SIG-M5 treated with dmso at 0.1 percent for 504 hours (cell line): ENCODE data around the gene DYSF.

Experiments
- DNase-seq: peaks from one replicate; lab custom pipeline; 2025; ENCODE audit not compliant: unreplicated experiment; lab: John Stamatoyannopoulos, UW

DYSF gene

GRCh38 chr2:71700658-71701397 is 247.5 kb downstream of the DYSF start:
- no peak for DNase-seq

DNA sequence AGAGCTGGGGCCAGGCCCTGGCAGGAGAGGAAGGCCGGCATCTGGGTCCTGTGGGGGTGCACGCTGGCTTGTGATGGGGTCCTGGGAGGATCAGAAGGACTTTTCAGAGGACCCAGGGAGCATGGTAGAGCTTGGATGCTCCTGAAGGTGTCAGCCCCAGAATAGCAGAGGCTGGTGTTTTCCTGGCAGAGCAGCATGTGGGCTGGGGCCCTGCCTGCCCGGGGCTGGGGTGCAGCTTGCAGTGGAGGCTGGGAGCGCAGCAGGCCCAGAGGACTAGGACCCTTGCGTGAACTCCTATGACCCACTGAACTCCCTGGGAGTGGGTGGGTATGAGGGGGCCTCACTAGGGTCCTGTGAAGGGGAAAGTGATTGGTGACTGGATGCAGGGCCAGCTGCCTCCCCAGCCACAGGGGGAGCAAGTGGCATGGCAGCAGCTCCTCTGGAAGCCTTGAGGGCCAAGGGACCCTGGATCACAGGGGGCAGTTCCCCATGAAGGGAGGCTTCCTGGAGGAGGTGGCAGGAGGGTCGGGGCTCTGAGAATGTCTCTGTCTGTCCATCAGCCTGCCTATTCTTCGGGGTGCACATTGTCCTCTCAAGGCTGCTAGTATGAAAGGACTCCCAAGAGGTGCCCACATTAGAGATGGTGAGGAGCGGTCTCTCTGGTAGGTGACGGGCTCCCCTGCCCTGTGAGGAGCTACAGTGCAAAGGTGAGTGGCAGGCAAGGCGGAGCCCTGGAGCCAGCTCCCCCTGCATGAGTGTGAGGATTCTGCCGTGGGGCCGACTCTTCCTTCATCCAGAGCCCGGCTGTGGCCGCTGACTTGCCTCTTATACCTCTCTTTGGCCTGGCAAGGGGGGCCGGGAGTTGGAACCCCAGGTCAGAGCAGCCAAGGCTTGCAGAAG is 249.0 kb downstream of the DYSF start:
- DNase-seq = no peak

GRCh38 chr2:71702971-71703898 is 249.9 kb downstream of the DYSF start:
- DNase-seq = no peak

- DNase-seq = no peak
These were observed 250.8 kb downstream of the DYSF start for GRCh38 chr2:71704131-71704561.

DNA sequence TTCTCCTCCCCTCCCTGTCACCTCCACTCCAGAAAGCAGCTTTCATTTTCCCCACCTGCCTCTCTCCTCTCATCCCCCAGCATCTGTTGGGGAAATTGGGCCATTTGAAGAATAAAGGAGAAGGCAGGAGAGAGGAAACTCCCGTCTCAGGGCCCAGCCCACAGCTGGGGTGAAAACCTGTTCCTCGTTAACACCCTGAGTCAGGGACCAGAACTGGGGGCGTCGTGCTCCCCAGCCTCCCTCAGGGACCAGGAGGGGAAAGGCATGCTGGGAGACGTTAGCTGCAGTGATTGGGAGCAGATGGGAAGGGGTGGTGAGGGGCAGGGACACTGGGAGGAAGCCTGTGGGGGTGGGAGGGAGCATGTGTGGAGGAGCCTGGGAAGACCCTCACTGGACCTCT is 251.3 kb downstream of the DYSF start:
- no peak for DNase-seq

- no peak for DNase-seq
These were observed 252.0 kb downstream of the DYSF start for GRCh38 chr2:71705171-71705960.

DNA sequence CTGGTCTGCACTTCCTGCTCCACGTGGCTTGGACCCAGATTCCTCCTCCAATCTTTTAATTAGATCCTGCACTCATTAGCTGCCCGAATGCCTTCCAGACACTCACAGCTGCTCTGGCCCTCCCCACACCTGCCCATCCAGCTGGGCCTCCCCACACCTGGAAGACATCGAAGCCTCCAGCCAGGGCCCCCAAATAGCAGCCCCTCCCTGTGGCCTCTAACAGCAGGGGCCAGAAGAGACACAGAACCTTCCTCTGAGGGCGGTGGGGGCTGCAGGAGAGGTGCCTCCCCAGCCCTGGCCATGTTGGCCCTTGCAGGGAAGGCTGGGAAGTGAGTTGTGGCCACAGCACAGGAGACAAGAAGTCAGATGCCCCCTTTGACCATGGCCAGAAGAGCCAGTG is 252.8 kb downstream of the DYSF start:
- no peak for DNase-seq

DNA sequence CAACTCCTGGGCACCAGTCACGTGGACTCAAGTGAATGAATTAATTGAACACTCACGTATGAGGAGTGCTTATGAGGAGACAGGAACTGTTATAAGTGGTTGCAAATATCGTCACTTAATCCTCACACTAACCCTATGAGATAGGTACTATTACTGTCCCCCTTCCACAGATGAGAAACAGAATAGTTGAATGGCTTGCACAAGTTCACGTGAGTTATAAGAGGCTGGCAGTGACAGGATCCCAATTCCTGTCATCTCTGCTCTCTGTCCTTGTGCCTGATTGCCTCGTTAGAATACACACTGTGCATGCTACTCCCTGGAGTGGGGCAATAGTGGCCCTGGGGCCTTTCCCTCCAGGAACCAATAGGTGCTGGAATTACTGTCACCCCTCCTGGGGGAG is 253.5 kb downstream of the DYSF start:
- DNase-seq = no peak

GRCh38 chr2:71710367-71711132 is 257.2 kb downstream of the DYSF start:
- DNase-seq = no peak

DNA sequence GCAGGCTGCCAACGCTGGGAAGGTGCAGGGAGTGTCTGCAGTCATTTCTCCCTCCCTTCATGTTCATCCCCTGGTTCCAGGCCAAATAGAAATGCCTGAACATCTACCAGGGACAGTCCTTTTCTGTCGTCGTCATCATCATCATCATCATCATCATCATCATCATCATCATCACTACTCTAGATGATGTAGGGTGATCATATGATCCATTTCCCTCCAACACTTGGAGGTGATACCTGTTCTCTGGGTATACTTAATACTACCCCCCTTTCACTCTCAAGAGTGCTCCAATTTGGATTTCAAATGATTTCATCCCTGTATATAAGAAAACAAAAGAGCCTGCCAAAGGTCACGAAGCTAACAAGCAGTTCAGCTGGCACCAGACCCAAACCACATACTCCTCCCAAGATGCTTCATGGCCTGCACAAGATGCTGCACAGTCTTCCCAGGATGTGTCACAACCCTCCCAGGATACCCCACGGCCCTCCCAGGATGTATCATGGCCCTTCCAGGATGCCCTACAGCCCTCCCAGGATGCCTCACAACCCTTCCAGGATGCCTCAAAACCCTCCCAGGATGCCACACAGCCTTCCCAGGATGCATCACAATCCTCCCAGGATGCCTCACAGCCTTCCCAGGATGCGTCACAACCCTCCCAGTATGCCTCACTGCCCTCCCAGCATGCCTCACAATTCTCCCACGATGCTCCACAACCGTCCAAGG is 257.9 kb downstream of the DYSF start:
- no peak for DNase-seq

DNA sequence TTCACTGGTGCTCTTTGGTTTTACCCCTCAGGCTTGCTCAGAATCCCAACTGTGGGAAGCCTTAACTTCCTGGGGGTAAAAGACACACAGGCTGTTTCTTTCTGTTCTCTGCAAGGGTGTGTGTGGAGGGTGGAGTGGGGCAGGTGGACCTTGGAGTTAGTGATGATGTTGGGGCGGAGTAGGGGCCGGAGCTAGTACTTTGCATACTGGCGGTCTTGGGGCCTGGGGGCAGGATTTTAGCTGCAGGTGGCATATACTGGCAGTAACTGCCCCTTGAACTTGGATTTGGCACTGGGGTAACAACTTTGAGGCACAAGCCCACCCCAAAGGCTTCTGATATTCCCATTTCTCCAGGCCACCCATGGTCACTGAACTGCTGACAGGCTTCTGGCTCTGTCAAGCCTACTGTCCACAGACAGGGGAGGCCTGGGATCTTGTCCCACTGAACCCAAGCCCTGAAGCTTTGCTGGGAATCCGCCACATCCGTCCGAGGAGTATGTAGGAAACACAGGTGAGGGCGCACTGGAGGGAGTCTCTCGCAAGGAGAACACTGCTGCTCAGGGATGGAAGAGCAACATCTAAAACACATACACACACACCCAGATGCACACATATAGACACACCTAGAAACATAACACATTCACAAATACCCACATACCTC is 258.9 kb downstream of the DYSF start:
- no peak for DNase-seq

DNA sequence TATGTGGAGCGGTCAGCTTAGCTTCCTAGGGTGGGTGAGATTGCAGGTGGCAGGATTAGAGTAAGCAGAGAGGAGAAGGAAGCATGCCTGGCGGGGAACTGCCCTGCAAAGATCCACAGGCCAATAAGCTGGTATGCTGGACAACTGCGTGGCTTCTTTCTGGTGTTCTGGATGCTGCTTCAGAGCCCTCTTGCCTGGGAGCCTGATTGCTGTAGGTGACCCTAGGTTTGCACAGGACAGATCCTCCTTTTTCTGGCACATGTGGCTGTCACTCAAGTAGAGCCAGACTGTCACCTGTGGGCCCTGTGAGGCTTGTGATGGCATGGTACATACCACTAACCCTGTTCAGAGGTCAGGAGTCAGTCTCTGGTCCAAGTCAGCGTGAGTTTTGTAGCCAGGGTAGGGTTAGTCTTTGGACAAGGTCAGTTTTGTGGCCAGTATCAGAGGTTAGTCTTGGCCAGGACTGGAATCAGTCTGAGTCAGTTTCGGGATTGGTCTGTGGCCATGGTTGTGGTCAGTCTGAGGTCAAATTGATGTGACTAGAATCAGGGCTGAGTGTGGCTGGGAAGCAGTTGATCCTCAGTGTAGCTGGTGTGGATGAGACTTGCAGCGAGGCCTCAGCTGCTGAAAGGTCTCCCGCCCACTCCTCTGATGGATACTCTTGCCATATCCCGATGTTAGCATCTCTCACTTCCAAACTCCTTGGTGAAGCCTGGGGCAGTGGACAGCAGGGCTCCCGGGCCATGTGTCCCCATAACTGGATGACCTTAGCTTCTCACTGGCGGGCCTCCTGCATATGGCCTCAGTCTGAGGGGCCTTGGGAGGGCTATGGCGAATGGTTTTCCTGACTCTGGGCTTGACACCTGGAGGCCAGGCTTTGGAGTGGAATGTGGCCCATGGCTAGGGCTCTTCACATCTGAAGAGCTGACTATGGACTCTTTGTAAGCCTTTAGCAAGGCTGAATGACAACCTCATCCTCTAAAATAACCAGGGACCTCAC is 260.5 kb downstream of the DYSF start:
- no peak for DNase-seq

DNA sequence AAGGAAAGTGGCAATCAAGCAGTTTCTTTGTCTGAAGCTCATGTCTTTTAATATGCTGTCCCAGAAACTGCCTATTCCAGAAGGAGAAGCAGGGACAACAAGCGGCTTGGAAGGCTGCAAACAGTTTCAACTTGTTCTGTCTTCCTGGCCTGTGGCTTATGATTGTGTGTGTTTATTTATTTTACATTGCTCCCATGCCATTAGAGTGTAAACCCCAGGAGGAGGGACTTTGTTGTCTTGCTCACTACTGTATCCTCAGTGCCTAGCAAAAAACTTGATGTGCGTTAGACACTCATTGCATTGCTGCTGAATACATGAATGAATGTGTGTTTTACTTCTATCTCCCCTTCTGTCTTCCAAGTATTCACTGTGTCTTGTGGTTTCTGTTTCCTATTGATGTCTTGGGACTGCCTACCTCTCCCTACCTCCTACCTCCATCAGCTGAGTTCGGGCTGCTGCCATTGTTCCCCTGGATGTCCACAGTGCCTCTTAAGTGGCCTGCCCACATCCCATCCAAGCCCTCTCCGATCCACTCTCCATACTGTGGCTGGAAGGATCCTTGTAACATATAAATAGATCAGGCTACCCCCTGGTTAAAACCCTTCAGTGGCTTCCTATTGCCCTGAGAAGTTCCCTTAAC is 261.4 kb downstream of the DYSF start:
- no peak for DNase-seq

- DNase-seq = no peak
These were observed 261.9 kb downstream of the DYSF start for GRCh38 chr2:71715241-71715750.

DNA sequence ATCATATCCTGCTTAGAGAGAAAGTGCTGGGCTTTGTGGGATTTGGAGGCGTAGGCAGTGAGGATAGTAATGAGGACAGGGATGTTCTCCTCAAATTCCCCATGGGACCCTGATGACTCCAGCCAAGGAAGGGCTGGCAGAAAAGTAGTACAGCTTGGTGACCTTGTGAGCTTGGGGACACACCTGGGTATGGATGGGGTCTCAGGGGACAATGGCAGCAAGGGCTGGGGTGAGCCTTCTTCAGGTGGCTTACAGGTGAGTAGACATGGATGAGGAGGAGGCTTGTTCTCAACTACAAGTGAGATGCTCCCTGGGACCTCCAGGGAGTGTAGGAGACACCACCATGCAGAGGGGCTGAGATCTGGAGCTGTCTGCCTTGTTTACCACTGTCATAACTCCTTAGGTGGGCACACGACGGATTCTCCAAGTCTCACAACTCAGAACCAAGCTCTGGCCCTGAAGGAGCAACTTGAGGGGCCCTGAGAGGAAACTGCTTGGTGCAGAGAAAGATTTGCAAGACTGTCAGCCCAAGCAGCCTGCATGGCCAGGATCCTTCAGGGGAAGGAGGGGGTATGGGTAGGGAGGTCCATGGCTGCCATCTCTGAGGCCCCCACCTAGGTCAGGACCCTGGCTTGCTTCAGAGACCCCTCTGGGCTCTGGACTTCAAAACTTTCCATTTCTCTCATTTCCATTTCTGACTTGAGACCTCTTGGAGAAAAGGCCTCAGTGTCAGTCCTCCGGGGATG is 262.8 kb downstream of the DYSF start:
- no peak for DNase-seq
